HG03565 (cell line): ENCODE results near the gene HEYL.

Experiments used
- ATAC-seq: cut with Tn5 transposase; IDR thresholded peaks from one replicate; pipeline ENCODE4 v1.9.1; 2021; ENCODE audit warnings: mild to moderate bottlenecking, moderate library complexity; ENCODE audit not compliant: unreplicated experiment

Gene HEYL

GRCh38 chr1:39642796-39643195 is 3.4 kb upstream of the HEYL start:
- ATAC-seq, result no peak

GRCh38 chr1:39640861-39641260 is 1.4 kb upstream of the HEYL start:
- ATAC-seq, result no peak

GRCh38 chr1:39638965-39639304 is 508 bp downstream of the HEYL start:
- ATAC-seq, result no peak

- ATAC-seq, result no peak
These were observed 2.1 kb downstream of the HEYL start for GRCh38 chr1:39637361-39637760.

- no peak for ATAC-seq
These were observed 3.6 kb downstream of the HEYL start for GRCh38 chr1:39635871-39636210.

GRCh38 chr1:39635205-39635870 is 4.1 kb downstream of the HEYL start:
- ATAC-seq, result no peak

- ATAC-seq, result no peak
These were observed 6.0 kb downstream of the HEYL start for GRCh38 chr1:39633422-39633821.

- ATAC-seq, result no peak
These were observed 6.6 kb downstream of the HEYL start for GRCh38 chr1:39632682-39633417.

GRCh38 chr1:39632323-39632681 is 7.1 kb downstream of the HEYL start:
- no peak for ATAC-seq

- ATAC-seq, result no peak
These were observed 7.8 kb downstream of the HEYL start for GRCh38 chr1:39631361-39632322.

GRCh38 chr1:39628807-39629350 is 10.6 kb downstream of the HEYL start:
- ATAC-seq, result no peak

GRCh38 chr1:39626646-39627045 is 12.8 kb downstream of the HEYL start:
- no peak for ATAC-seq

- no peak for ATAC-seq
These were observed 13.8 kb downstream of the HEYL start for GRCh38 chr1:39625462-39626273.

- ATAC-seq, result no peak
These were observed 14.4 kb downstream of the HEYL start for GRCh38 chr1:39625009-39625408.

GRCh38 chr1:39623053-39623452 is 16.4 kb downstream of the HEYL start:
- ATAC-seq, result no peak

- no peak for ATAC-seq
These were observed 17.0 kb downstream of the HEYL start for GRCh38 chr1:39622427-39622826.

- no peak for ATAC-seq
These were observed 18.7 kb downstream of the HEYL start for GRCh38 chr1:39620659-39621165.

GRCh38 chr1:39617488-39618049 is 21.9 kb downstream of the HEYL start:
- ATAC-seq, result no peak

GRCh38 chr1:39615086-39615673 is 24.3 kb downstream of the HEYL start:
- no peak for ATAC-seq

GRCh38 chr1:39614488-39614887 is 25.0 kb downstream of the HEYL start:
- ATAC-seq, result no peak
